HEK293 (cell line): ENCODE results near the gene TNFAIP8.

Experiments used
- YY1 ChIP-seq: fragments of 450-650 bp; formaldehyde crosslinking; IDR thresholded peaks from 2 replicates; pipeline ENCODE4 v1.5.1; 2018; ENCODE audit warnings: missing biosample characterization, missing genetic modification characterization
- TF ChIP-seq, protein P1 (sequence below): IDR thresholded peaks from 2 replicates; pipeline ENCODE4 v1.6.1; 2011; ENCODE audit warnings: mild to moderate bottlenecking, low read depth, low read length, borderline replicate concordance
- TF ChIP-seq, protein P2 (sequence below): fragments of 450-650 bp; formaldehyde crosslinking; IDR thresholded peaks from 2 replicates; pipeline ENCODE4 v1.5.1; 2016; ENCODE audit warnings: missing biosample characterization, missing genetic modification characterization
- TF ChIP-seq, protein P3 (sequence below): sonication (generic); formaldehyde crosslinking; IDR thresholded peaks from 2 replicates; pipeline ENCODE4 v1.8.1; 2022; ENCODE audit warnings: mild to moderate bottlenecking, moderate library complexity, missing genetic modification reagents

DNA sequence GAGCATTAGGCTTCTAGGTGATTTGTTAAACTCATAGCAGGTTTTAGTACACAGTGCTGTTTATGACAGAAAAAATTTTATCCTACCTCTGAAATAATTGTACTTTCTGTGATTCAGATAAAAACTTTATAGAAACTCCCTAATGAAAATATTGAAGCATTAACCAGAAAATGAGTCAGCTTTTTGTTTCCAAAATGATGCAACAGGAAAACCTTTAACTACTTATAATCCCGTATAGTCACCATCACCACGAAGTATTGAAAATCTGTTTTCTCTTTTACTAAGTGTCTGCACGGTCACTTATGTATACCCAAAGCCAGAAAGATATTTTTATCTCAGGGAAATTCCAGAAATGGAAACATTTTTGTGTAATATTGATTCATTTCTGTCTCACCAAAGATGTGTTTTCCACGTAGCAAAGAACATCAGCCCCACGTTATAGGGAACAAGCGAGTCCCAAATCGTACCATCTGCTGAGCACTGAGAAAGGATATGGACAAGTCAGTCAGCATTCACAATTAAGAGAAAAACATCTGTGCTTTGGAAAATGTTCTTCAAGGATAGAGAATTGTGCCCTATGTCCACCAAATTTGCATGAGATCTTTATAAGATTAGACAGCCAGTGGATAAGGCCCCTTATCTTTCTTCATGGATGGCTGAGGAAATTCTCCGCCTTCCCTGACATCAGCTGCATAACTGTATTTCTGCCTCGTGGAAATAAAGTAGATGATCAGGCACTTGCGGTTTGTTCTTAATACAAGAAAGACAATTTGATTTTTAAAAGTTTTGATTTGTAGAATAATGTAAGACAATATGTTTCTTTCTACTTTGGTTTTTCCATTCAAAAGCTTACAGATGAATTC lies 41.9 kb downstream of the TNFAIP8 start:
- TF ChIP-seq, protein P1, sequence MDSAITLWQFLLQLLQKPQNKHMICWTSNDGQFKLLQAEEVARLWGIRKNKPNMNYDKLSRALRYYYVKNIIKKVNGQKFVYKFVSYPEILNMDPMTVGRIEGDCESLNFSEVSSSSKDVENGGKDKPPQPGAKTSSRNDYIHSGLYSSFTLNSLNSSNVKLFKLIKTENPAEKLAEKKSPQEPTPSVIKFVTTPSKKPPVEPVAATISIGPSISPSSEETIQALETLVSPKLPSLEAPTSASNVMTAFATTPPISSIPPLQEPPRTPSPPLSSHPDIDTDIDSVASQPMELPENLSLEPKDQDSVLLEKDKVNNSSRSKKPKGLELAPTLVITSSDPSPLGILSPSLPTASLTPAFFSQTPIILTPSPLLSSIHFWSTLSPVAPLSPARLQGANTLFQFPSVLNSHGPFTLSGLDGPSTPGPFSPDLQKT = no peak
- TF ChIP-seq, protein P2, sequence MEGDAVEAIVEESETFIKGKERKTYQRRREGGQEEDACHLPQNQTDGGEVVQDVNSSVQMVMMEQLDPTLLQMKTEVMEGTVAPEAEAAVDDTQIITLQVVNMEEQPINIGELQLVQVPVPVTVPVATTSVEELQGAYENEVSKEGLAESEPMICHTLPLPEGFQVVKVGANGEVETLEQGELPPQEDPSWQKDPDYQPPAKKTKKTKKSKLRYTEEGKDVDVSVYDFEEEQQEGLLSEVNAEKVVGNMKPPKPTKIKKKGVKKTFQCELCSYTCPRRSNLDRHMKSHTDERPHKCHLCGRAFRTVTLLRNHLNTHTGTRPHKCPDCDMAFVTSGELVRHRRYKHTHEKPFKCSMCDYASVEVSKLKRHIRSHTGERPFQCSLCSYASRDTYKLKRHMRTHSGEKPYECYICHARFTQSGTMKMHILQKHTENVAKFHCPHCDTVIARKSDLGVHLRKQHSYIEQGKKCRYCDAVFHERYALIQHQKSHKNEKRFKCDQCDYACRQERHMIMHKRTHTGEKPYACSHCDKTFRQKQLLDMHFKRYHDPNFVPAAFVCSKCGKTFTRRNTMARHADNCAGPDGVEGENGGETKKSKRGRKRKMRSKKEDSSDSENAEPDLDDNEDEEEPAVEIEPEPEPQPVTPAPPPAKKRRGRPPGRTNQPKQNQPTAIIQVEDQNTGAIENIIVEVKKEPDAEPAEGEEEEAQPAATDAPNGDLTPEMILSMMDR (tag by site-specific recombination) = no peak
- TF ChIP-seq, protein P3, sequence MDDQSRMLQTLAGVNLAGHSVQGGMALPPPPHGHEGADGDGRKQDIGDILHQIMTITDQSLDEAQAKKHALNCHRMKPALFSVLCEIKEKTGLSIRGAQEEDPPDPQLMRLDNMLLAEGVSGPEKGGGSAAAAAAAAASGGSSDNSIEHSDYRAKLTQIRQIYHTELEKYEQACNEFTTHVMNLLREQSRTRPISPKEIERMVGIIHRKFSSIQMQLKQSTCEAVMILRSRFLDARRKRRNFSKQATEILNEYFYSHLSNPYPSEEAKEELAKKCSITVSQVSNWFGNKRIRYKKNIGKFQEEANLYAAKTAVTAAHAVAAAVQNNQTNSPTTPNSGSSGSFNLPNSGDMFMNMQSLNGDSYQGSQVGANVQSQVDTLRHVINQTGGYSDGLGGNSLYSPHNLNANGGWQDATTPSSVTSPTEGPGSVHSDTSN = no peak
- TF ChIP-seq YY1 (tag by site-specific recombination) = no peak
